H1 (cell line): Measurements from ENCODE around the gene PLPPR2. TPM values are rescaled to one million over a fixed set of nuclear protein-coding genes. Genes with fewer than 3 reads are reported as not detected.
"Not testable (repeated sequence)": the region's sequence is repeated elsewhere in the genome, so short reads cannot be mapped to it uniquely, and the experiment has no call there.

Experiments used
- CTCF ChIA-PET: fragments of 300-600 bp; sonication (Branson Sonifier 250); formaldehyde crosslinking; loops from one replicate; lab custom pipeline; 2021; ENCODE audit not compliant: partially characterized antibody; lab: Charles Lee
- POLR2A ChIA-PET: fragments of 300-600 bp; sonication (Branson Sonifier 250); formaldehyde crosslinking; loops from one replicate; lab custom pipeline; 2021; ENCODE audit warnings: inconsistent platforms; ENCODE audit not compliant: partially characterized antibody; lab: Charles Lee
- DNase-seq, 2 experiments: peaks; one replicate each; pipeline versions ENCODE4 v3.0.0 to v3.0.0-alpha.2; 2010 to 2022; ENCODE audit warnings: low spot score in 2 of 2, low read depth in 1 of 2, mixed read lengths in 1 of 2
- FAIRE-seq: peaks from 2 replicates; lab custom pipeline; 2011; peaks lifted over from hg19 to GRCh38; lab: Jason Lieb, UNC
- H2AFZ ChIP-seq: 2 replicates; pipeline ENCODE4 v1.8.1; 2012; ENCODE audit warnings: low read length, inconsistent platforms
- H2AK5ac ChIP-seq: 2 replicates; pipeline ENCODE4 v1.6.1; 2013; ENCODE audit warnings: low read depth, low read length
- H2BK120ac ChIP-seq: replicated peaks from 2 replicates; pipeline ENCODE3; 2013; ENCODE audit warnings: low read depth, low read length, inconsistent platforms
- H2BK12ac ChIP-seq: 2 replicates; pipeline ENCODE4 v1.6.1; 2013; ENCODE audit warnings: low read depth, low read length
- H2BK15ac ChIP-seq: 2 replicates; pipeline ENCODE4 v1.6.1; 2013; ENCODE audit warnings: low read length
- H2BK20ac ChIP-seq: 2 replicates; pipeline ENCODE4 v1.6.1; 2013; ENCODE audit warnings: low read length
- H2BK5ac ChIP-seq: 2 replicates; pipeline ENCODE4 v1.6.1; 2013; ENCODE audit warnings: low read depth, low read length
- H3K14ac ChIP-seq: 2 replicates; pipeline ENCODE4 v1.6.1; 2013; ENCODE audit warnings: inconsistent platforms; ENCODE audit not compliant: insufficient read length
- H3K18ac ChIP-seq: 2 replicates; pipeline ENCODE4 v1.6.1; 2013; ENCODE audit warnings: low read length; ENCODE audit errors: extremely low read depth
- H3K23ac ChIP-seq: 2 replicates; pipeline ENCODE4 v1.6.1; 2013; ENCODE audit warnings: inconsistent platforms; ENCODE audit not compliant: insufficient read length
- H3K23me2 ChIP-seq: 2 replicates; pipeline ENCODE4 v1.6.1; 2013; ENCODE audit warnings: low read depth, low read length
- H3K27ac ChIP-seq: 2 replicates; pipeline ENCODE4 v1.6.1; 2011; ENCODE audit warnings: low read depth, low read length, inconsistent platforms
- H3K27me3 ChIP-seq, 4 experiments: replicated peaks in 1 of 4; 1 replicate in 1 of 4; 2 replicates in 3 of 4; pipeline versions ENCODE4 v1.6.1 to v1.8.1; 2011 to 2013; ENCODE audit warnings: low read length in 3 of 4, mild to moderate bottlenecking in 3 of 4, inconsistent platforms in 2 of 4, mixed read lengths in 2 of 4, moderate library complexity in 1 of 4; ENCODE audit not compliant: control insufficient read depth in 3 of 4, insufficient read depth in 3 of 4; ENCODE audit errors: extremely low read depth in 1 of 4
- H3K36me3 ChIP-seq, 4 experiments: 2 replicates each; pipeline versions ENCODE4 v1.6.1 to v1.8.1; 2011 to 2013; ENCODE audit warnings: mild to moderate bottlenecking in 4 of 4, low read length in 3 of 4, moderate library complexity in 2 of 4, control low read depth in 1 of 4, inconsistent platforms in 1 of 4; ENCODE audit not compliant: insufficient read depth in 4 of 4, control insufficient read depth in 2 of 4
- H3K4ac ChIP-seq: replicated peaks from 2 replicates; pipeline ENCODE3; 2013; ENCODE audit warnings: low read length, low read depth, mixed read lengths, inconsistent platforms; ENCODE audit not compliant: insufficient read length
- H3K4me1 ChIP-seq, 4 experiments: replicated peaks in 1 of 4; 1 replicate in 1 of 4; 2 replicates in 3 of 4; pipeline versions ENCODE4 v1.6.1 to v1.8.1; 2011 to 2013; ENCODE audit warnings: low read length in 3 of 4, inconsistent platforms in 2 of 4, mixed read lengths in 1 of 4; ENCODE audit not compliant: insufficient read depth in 4 of 4, control insufficient read depth in 3 of 4
- H3K4me2 ChIP-seq, 2 experiments: 2 replicates each; pipeline versions ENCODE4 v1.6.1 to v1.8.1; 2011 to 2013; ENCODE audit warnings: low read depth in 2 of 2, low read length in 2 of 2, control low read depth in 1 of 2, inconsistent platforms in 1 of 2, mild to moderate bottlenecking in 1 of 2; ENCODE audit not compliant: insufficient read depth in 1 of 2
- H3K4me3 ChIP-seq, 4 experiments: fragments of 200-600, 300-600 bp in 1 of 4; sonication (generic), shearing (Covaris generic), sonication (Bioruptor Twin) in 1 of 4; 2 replicates each; pipeline versions ENCODE4 v1.5.1 to v1.8.1; 2011 to 2016; ENCODE audit warnings: low read length in 4 of 4, low read depth in 3 of 4, control low read depth in 2 of 4, inconsistent platforms in 2 of 4, mild to moderate bottlenecking in 2 of 4, mixed read lengths in 1 of 4, moderate library complexity in 1 of 4; ENCODE audit not compliant: insufficient read depth in 2 of 4; ENCODE audit errors: extremely low read depth in 1 of 4
- H3K56ac ChIP-seq: replicated peaks from 2 replicates; pipeline ENCODE3; 2013; ENCODE audit warnings: low read depth, mild to moderate bottlenecking, mixed read lengths, low read length, inconsistent platforms; ENCODE audit not compliant: insufficient read length
- H3K79me1 ChIP-seq: 2 replicates; pipeline ENCODE4 v1.6.1; 2013; ENCODE audit warnings: low read depth, low read length, control low read depth
- H3K79me2 ChIP-seq, 2 experiments: 2 replicates each; pipeline versions ENCODE4 v1.6.1 to v1.8.1; 2012 to 2013; ENCODE audit warnings: low read length in 2 of 2, mild to moderate bottlenecking in 2 of 2, inconsistent platforms in 1 of 2; ENCODE audit not compliant: insufficient read depth in 2 of 2, control insufficient read depth in 1 of 2
- H3K9ac ChIP-seq, 4 experiments: replicated peaks in 1 of 4; 1 replicate in 1 of 4; 2 replicates in 3 of 4; pipeline versions ENCODE4 v1.6.1 to v1.8.1; 2011 to 2013; ENCODE audit warnings: low read depth in 3 of 4, low read length in 3 of 4, control low read depth in 2 of 4, mild to moderate bottlenecking in 2 of 4, moderate library complexity in 2 of 4, inconsistent platforms in 1 of 4; ENCODE audit errors: extremely low read depth in 1 of 4
- H3K9me3 ChIP-seq, 2 experiments: 2 replicates each; pipeline versions ENCODE4 v1.6.1 to v1.8.1; 2012 to 2013; ENCODE audit warnings: mild to moderate bottlenecking in 2 of 2, moderate library complexity in 2 of 2, control low read depth in 1 of 2, inconsistent platforms in 1 of 2, low read depth in 1 of 2, low read length in 1 of 2, mixed read lengths in 1 of 2; ENCODE audit not compliant: insufficient read depth in 2 of 2
- H4K20me1 ChIP-seq, 2 experiments: replicated peaks in 1 of 2; 2 replicates each; pipeline versions ENCODE3 to v1.8.1; 2011 to 2013; ENCODE audit warnings: inconsistent platforms in 2 of 2, low read length in 2 of 2, mild to moderate bottlenecking in 1 of 2; ENCODE audit not compliant: insufficient read depth in 2 of 2, control insufficient read depth in 1 of 2
- H4K5ac ChIP-seq: 2 replicates; pipeline ENCODE4 v1.6.1; 2013; ENCODE audit warnings: low read length, low read depth, mixed read lengths, inconsistent platforms; ENCODE audit not compliant: insufficient read length
- H4K8ac ChIP-seq: 2 replicates; pipeline ENCODE4 v1.8.0; 2013; ENCODE audit warnings: mild to moderate bottlenecking, moderate library complexity, low read length, inconsistent platforms; ENCODE audit not compliant: insufficient read depth; ENCODE audit errors: extremely low read depth
- H4K91ac ChIP-seq: replicated peaks from 2 replicates; pipeline ENCODE3; 2013; ENCODE audit warnings: low read length, mixed read lengths, inconsistent platforms; ENCODE audit not compliant: insufficient read length
- EGR1 ChIP-seq: IDR thresholded peaks from 2 replicates; pipeline ENCODE4 v1.6.1; 2011; ENCODE audit warnings: low read depth, low read length, borderline replicate concordance
- HDAC2 ChIP-seq, 2 experiments: fragments of 300-600 bp in 1 of 2; sonication (generic) in 1 of 2; IDR thresholded peaks; 2 replicates each; pipeline ENCODE4 v1.6.1; 2011 to 2012; ENCODE audit warnings: low read depth in 2 of 2, low read length in 2 of 2, mild to moderate bottlenecking in 2 of 2, moderate library complexity in 2 of 2, borderline replicate concordance in 1 of 2, inconsistent platforms in 1 of 2
- POLR2A ChIP-seq, 2 experiments: IDR thresholded peaks; 1 replicate in 1 of 2; 2 replicates in 1 of 2; pipeline ENCODE4 v1.6.1; 2011; ENCODE audit warnings: low read depth in 2 of 2, low read length in 2 of 2, mild to moderate bottlenecking in 2 of 2; ENCODE audit errors: control extremely low read depth in 1 of 2
- POLR2AphosphoS5 ChIP-seq: IDR thresholded peaks from 2 replicates; pipeline ENCODE4 v1.6.1; 2011; ENCODE audit warnings: low read depth, low read length
- RAD21 ChIP-seq, 2 experiments: IDR thresholded peaks in 1 of 2; conservative IDR thresholded peaks in 1 of 2; 2 replicates each; pipeline ENCODE4 v1.6.1; 2011; ENCODE audit warnings: low read depth in 2 of 2, low read length in 2 of 2, improper control_type of control experiment in 1 of 2, inconsistent platforms in 1 of 2, mild to moderate bottlenecking in 1 of 2, moderate library complexity in 1 of 2
- SIN3A ChIP-seq, 2 experiments: IDR thresholded peaks in 1 of 2; conservative IDR thresholded peaks in 1 of 2; 2 replicates each; pipeline ENCODE4 v1.6.1; 2011 to 2012; ENCODE audit warnings: low read length in 2 of 2, improper control_type of control experiment in 1 of 2, low read depth in 1 of 2, mild to moderate bottlenecking in 1 of 2
- WGBS, 2 experiments: shearing (Covaris generic) in 1 of 2; methylation state at CpG; one replicate each; pipeline versions ENCODE4 v1.1.6 to v1.1.7; 2013 to 2015; ENCODE audit warnings: low lambda C conversion rate in 2 of 2, mixed read lengths in 2 of 2, inconsistent platforms in 1 of 2, low coverage in 1 of 2, missing lambda C conversion rate in 1 of 2; ENCODE audit not compliant: insufficient replicate concordance in 2 of 2, insufficient coverage in 1 of 2, insufficient read length in 1 of 2; ENCODE audit errors: extremely low coverage in 1 of 2, missing lambda C conversion rate in 1 of 2; 5-methylcytosine and 5-hydroxymethylcytosine counted together
- polyA plus RNA-seq, 7 experiments: library from polyadenylated mRNA; depleted of rRNA in 3 of 7; stranded (reverse) in 5 of 7; unstranded in 2 of 7; fragments of >200 nt in 5 of 7; fragments of 200-250 nt in 2 of 7; gene quantifications; 1 replicate in 5 of 7; 2 replicates in 1 of 7; 4 replicates in 1 of 7; pipeline versions ENCODE4 v1.2.1 to v1.2.3, GENCODE V29; 2011 to 2013; ENCODE audit warnings: missing spikeins in 2 of 7, mixed read lengths in 2 of 7
- total RNA-seq: library from RNA; stranded (reverse); fragmentation: NEBNext Ultra II Directional; extraction: Animal tissue kit (Norgen Biotek cat#: 25700); gene quantifications from 2 replicates; pipeline ENCODE4 v1.2.1, GENCODE V29; 2021

The PLPPR2 gene
- total and polyA plus RNA-seq, 2 of the 8 experiments (the other 6 are each of a cell fraction or from before 2014, with no cell fraction given): 7.2 to 11.7 TPM

DNA sequence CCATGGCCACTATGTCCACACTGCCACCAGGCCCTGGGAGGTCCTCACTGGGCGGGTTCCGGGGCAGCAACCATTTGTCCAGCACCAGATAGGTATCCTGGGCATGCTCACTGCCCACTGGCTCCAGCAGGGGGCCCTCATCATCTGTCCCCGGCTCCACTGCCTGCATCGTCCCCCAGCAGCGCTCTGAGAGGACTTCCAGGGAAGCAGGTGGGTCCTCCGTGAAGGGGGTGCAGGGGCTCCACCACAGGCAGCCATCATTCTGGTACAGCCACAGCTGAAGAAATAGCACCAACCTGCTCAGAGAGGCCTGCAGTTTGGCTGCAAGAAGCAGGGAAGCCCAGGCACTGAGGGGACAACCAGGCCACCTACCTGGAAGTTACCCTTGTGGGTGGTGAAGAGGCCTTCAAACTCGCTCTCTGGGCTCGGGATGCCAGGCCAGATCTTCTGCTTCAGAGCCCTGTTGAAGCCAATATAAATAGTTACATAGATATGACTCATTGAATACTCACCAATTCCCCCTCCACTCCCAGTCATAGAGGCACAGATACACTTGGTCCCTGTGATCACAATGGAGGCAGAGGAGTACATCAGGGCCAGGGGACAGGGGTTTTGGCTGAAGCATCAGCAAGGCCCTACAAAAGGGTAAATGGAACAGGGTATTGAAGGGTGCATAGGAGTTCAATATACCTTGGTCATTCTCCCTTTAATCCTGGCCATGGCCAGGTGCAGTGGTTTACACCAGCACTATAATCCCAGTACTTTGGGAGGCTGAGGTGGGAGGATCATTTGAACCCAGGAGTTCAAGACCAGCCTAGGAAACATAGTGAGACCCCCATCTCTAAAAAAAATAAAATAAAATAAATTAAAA lies 23.3 kb downstream of the PLPPR2 start (continued):
- no peak for TF ChIP-seq HDAC2 (IDR thresholded peaks at IDR 0.05; ENCODE audit: borderline replicate concordance in 1 of 2, low read depth in 2 of 2, low read length in 2 of 2)
- TF ChIP-seq RAD21 (IDR thresholded peaks at IDR 0.05 in 1 of 2, conservative IDR thresholded peaks at IDR 0.05 in 1 of 2; ENCODE audit: low read depth in 2 of 2, low read length in 2 of 2): peak; percentile 60 to 72
- 0 out of 3 replicates have a peak, but pooled peaks of 1 of the 2 experiments have one; percentile 20 for TF ChIP-seq POLR2A (IDR thresholded peaks at IDR 0.05; ENCODE audit: control extremely low read depth in 1 of 2, low read depth in 2 of 2, low read length in 2 of 2)
- no peak for TF ChIP-seq EGR1
- no peak for TF ChIP-seq SIN3A (conservative IDR thresholded peaks at IDR 0.05 in 1 of 2, IDR thresholded peaks at IDR 0.05 in 1 of 2; ENCODE audit: low read depth in 1 of 2, low read length in 2 of 2)
- 0 out of 2 replicates have a peak, but pooled peaks have one; percentile 3 for TF ChIP-seq POLR2AphosphoS5

GRCh38 chr19:11379269-11379845 lies 24.1 kb downstream of the PLPPR2 start:
- CTCF ChIA-PET: interaction anchor here (0.7 to 16.8 kb wide), 15 partner anchors 11 to 124 kb away, joined by 4 to 197 read pairs (median 12); partner anchors contain the start of genes CCDC159, ODAD3, PRKCSH and RGL3
- not testable (repeated sequence) for H3K27me3 ChIP-seq, H3K4me2 ChIP-seq, H4K20me1 ChIP-seq, H3K79me1 ChIP-seq, H3K36me3 ChIP-seq, H4K91ac ChIP-seq, H2AK5ac ChIP-seq, H3K27ac ChIP-seq, FAIRE-seq, H3K4me3 ChIP-seq, H3K14ac ChIP-seq, H3K9me3 ChIP-seq, H3K79me2 ChIP-seq, H3K4ac ChIP-seq, DNase-seq, H3K18ac ChIP-seq, H2BK15ac ChIP-seq, H2BK120ac ChIP-seq, H4K5ac ChIP-seq, H2BK12ac ChIP-seq, H2AFZ ChIP-seq, H3K56ac ChIP-seq, H2BK5ac ChIP-seq, H4K8ac ChIP-seq, H3K23ac ChIP-seq, H2BK20ac ChIP-seq, H3K9ac ChIP-seq
- Histone ChIP-seq H3K4me1 (peaks cover 0 to 15% (median 9%) of the 10 kb centered on the region in 4 experiments; a peak in 5 of 7 replicates), H3K23me2 (peaks cover 31% of the 10 kb centered on the region)
- POLR2A ChIA-PET: interaction anchor here (2.6 to 3.2 kb wide), 3 partner anchors 11 to 43 kb away, joined by 9 to 29 read pairs (median 12); no protein-coding TSS in a partner anchor
- 91% methylated on average over 13 of the region's 14 CpGs; no CpG with 5 or more reads in 1 of the 2 experiments for WGBS, 2 experiments
